HepG2 (cell line): Measurements from ENCODE around the gene TRIM69. TPM values are rescaled to one million over a fixed set of nuclear protein-coding genes. Genes with fewer than 3 reads are reported as not detected.

Source experiments
- CCAR2 ChIP-seq: fragments of 200-400 bp; formaldehyde crosslinking; optimal IDR thresholded peaks from 2 replicates; pipeline ENCODE3; 2018; ENCODE audit warnings: low read depth, mild to moderate bottlenecking, low read length, moderate library complexity
- HMG20A ChIP-seq: IDR thresholded peaks from 2 replicates; pipeline ENCODE4 v1.6.1; 2016; ENCODE audit warnings: borderline replicate concordance
- KLF6 ChIP-seq: IDR thresholded peaks from 2 replicates; pipeline ENCODE4 v1.8.0; 2016; ENCODE audit warnings: missing biosample characterization, missing genetic modification reagents
- MATR3 ChIP-seq: sonication (generic); formaldehyde crosslinking; IDR thresholded peaks from 2 replicates; pipeline ENCODE4 v1.4.0; 2020; ENCODE audit warnings: missing genetic modification reagents
- MED8 ChIP-seq: sonication (generic); formaldehyde crosslinking; IDR thresholded peaks from 2 replicates; pipeline ENCODE4 v1.8.1; 2023; ENCODE audit warnings: mild to moderate bottlenecking, missing genetic modification reagents; ENCODE audit not compliant: insufficient replicate concordance
- NR2F2 ChIP-seq: IDR thresholded peaks from 2 replicates; pipeline ENCODE4 v1.6.1; 2012; ENCODE audit warnings: low read depth, inconsistent platforms, borderline replicate concordance
- RNF2 ChIP-seq: fragments of 450-650 bp; conservative IDR thresholded peaks from 2 replicates; pipeline ENCODE4 v1.6.1; 2016; ENCODE audit warnings: low read depth
- SMAD3 ChIP-seq: sonication (generic); formaldehyde crosslinking; IDR thresholded peaks from 2 replicates; pipeline ENCODE4 v1.4.0; 2020; ENCODE audit warnings: missing genetic modification reagents
- TRAFD1 ChIP-seq: sonication (generic); formaldehyde crosslinking; IDR thresholded peaks from 2 replicates; pipeline ENCODE4 v1.5.1; 2020; ENCODE audit warnings: missing genetic modification reagents, mild to moderate bottlenecking, borderline replicate concordance
- USF2 ChIP-seq, 2 experiments: sonication (generic) in 1 of 2; formaldehyde crosslinking in 1 of 2; IDR thresholded peaks; 2 replicates each; pipeline versions ENCODE4 v1.5.1 to v1.6.1; 2011 to 2020; ENCODE audit warnings: borderline replicate concordance in 1 of 2, low read depth in 1 of 2, low read length in 1 of 2, mild to moderate bottlenecking in 1 of 2, missing genetic modification reagents in 1 of 2, moderate library complexity in 1 of 2
- ZBTB8A ChIP-seq: sonication (generic); formaldehyde crosslinking; IDR thresholded peaks from 2 replicates; pipeline ENCODE4 v1.4.0; 2020; ENCODE audit warnings: mild to moderate bottlenecking, low read depth, missing genetic modification reagents, borderline replicate concordance
- ZNF747 ChIP-seq: sonication (generic); formaldehyde crosslinking; IDR thresholded peaks from 2 replicates; pipeline ENCODE4 v1.8.1; 2023; ENCODE audit warnings: missing genetic modification reagents, mild to moderate bottlenecking, borderline replicate concordance
- polyA plus RNA-seq, 8 experiments: library from polyadenylated mRNA; depleted of rRNA in 3 of 8; stranded (reverse) in 7 of 8; unstranded in 1 of 8; fragments of >200 nt; fragmentation: Illumina TruSeq in 4 of 8; extraction: Trizol in 4 of 8; gene quantifications; 2 replicates each; pipeline versions ENCODE4 v1.2.1 to v1.2.3, GENCODE V29; 2011 to 2016; ENCODE audit warnings: low read depth in 4 of 8, missing spikeins in 1 of 8, mixed read lengths in 1 of 8; ENCODE audit not compliant: insufficient read depth in 1 of 8
- total RNA-seq, 5 experiments: library from RNA; depleted of rRNA; stranded (reverse); fragments of >200 nt; fragmentation: Illumina TruSeq; extraction: Trizol; gene quantifications; 2 replicates each; pipeline ENCODE4 v1.2.3, GENCODE V29; 2016; ENCODE audit warnings: low read depth in 1 of 5

Gene TRIM69
- total and polyA plus RNA-seq, 2 of the 13 experiments (the other 11 are each of a cell fraction or from before 2014, with no cell fraction given) = 2.6 to 3.2 TPM

- no peak for TF ChIP-seq USF2 (IDR thresholded peaks at IDR 0.05; ENCODE audit: low read depth, low read length)
- no peak for TF ChIP-seq USF2 (CRISPR knock-in tag; IDR thresholded peaks at IDR 0.05; ENCODE audit: borderline replicate concordance)
- no peak for TF ChIP-seq SMAD3
- TF ChIP-seq RNF2 = no peak
- no peak for TF ChIP-seq HMG20A (CRISPR knock-in tag)
- no peak for TF ChIP-seq MED8
- TF ChIP-seq ZNF747 (CRISPR knock-in tag) = no peak
- no peak for TF ChIP-seq KLF6 (CRISPR knock-in tag)
- no peak for TF ChIP-seq TRAFD1 (CRISPR knock-in tag)
- no peak for TF ChIP-seq NR2F2
- TF ChIP-seq MATR3 = no peak
- no peak for TF ChIP-seq ZBTB8A
- no peak for TF ChIP-seq CCAR2
Observed at GRCh38 chr15:44781128-44781810, 44.9 kb downstream of the TRIM69 start (continued).
